Measurements from ENCODE around the gene INKA2.
A peak's percentile ranks its signal among the peaks of the same experiment; 100 is the strongest.

Gene INKA2

DNA sequence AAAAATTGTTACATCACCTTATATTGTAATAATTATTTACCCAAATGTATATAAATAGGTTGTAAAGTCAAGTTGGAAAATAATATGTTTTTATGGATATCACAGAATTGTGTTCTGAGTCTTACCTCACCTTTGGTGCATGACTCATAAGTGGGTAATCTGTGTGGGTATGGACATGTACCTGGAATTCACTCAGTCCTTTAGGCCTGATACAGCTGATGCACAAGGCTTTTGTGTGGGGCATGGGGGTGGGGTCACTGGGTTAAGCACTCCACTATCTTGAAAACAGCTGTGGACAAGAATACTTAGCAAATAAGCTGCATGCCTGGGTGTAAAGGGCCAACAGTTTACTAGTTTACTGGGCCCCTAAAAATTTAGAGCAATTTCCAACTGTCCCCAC is 34.4 kb downstream of the INKA2 start:
- no peak for DNase-seq

GRCh38 chr1:111704240-111704639 is 35.0 kb downstream of the INKA2 start:
- DNase-seq: no peak

DNA sequence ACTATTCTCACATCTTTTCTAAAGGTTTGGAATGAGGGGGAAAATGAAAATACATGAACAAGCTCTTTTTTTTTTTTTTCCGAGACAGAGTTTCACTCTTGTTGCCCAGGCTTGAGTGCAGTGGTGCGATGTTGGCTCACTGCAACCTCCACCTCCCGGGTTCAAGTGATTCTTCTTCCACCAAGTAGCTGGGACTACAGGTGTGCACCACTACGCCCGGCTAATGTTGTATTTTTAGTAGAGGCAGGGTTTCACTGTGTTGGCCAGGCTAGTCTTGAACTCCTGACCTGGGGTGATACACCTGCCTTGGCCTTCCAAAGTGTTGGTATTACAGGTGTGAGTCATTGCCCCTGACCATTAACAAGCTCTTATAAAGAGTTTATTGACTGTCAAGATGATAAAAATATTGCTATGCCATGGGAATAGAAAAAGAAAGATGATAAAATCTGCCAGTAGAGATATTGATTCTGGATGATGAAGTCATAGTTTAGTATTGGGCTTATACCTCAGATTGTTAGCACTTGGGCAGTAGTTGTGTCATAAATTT is 36.6 kb downstream of the INKA2 start:
- no peak for DNase-seq

- DNase-seq: no peak
Measured at GRCh38 chr1:111699268-111699667, 39.9 kb downstream of the INKA2 start.

- no peak for DNase-seq
Measured at GRCh38 chr1:111696330-111696729, 42.9 kb downstream of the INKA2 start.

- DNase-seq: no peak
Measured at GRCh38 chr1:111695801-111696200, 43.4 kb downstream of the INKA2 start.

- no peak for DNase-seq
Measured at GRCh38 chr1:111691886-111692285, 47.3 kb downstream of the INKA2 start.

GRCh38 chr1:111690306-111690617 is 48.9 kb downstream of the INKA2 start:
- peak in 18 of 51 donors; percentile 1 to 37 (median 18) for DNase-seq

Measured in hypothalamus (tissue), 51 donors.